ENCODE data around the gene THTPA.
"Not testable (repeated sequence)": the region's sequence is repeated elsewhere in the genome, so short reads cannot be mapped to it uniquely, and the experiment has no call there.

DNA sequence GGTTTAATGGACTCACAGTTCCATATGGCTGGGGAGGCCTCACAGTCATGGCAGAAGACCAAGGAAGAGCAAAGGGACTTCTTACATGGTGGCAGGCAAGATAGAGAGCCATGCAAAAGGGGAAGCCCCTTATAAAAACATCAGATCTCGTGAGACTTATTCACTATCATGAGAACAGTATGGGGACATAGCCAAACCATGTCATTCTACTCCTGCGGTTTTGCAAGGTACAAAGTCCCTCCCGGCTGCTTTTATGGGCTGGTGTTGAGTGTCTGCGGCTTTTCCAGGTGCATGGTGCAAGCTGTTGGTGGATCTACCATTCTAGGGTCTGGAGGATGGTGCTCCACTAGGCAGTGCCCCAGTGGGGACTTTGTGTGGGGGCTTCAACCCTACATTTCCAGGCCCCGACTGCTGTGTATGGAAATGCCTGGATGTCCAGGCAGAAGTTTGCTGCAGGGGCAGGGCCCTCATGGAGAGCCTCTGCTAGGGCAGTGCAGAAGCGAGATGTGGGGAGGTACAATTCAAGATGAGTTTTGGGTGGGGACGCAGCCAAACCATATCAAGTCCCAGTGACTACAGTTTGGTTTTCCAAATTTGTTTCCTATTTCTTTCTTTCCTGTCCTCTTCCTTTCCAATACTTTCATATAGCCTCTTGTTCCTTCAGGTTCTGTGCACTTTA, 53.5 kb downstream of the THTPA start:
- TF ChIP-seq, protein P1, sequence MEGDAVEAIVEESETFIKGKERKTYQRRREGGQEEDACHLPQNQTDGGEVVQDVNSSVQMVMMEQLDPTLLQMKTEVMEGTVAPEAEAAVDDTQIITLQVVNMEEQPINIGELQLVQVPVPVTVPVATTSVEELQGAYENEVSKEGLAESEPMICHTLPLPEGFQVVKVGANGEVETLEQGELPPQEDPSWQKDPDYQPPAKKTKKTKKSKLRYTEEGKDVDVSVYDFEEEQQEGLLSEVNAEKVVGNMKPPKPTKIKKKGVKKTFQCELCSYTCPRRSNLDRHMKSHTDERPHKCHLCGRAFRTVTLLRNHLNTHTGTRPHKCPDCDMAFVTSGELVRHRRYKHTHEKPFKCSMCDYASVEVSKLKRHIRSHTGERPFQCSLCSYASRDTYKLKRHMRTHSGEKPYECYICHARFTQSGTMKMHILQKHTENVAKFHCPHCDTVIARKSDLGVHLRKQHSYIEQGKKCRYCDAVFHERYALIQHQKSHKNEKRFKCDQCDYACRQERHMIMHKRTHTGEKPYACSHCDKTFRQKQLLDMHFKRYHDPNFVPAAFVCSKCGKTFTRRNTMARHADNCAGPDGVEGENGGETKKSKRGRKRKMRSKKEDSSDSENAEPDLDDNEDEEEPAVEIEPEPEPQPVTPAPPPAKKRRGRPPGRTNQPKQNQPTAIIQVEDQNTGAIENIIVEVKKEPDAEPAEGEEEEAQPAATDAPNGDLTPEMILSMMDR (IDR thresholded peaks at IDR 0.05 in 8 of 11, conservative IDR thresholded peaks at IDR 0.05 in 3 of 11) = not testable (repeated sequence)
- not testable (repeated sequence) for TF ChIP-seq POLR2A (IDR thresholded peaks at IDR 0.05)

All from spleen (tissue), 7 donors.